Renal pelvis (tissue), 4 donors: ENCODE results near the gene SMARCAD1. TPM values are rescaled to one million over a fixed set of nuclear protein-coding genes. Genes with fewer than 3 reads are reported as not detected.

Experiments
- DNase-seq: peaks from one replicate; pipeline ENCODE4 v3.0.0-alpha.2; 2013
- polyA plus RNA-seq, 3 donors: library from polyadenylated mRNA; unstranded; fragments of 120-200 nt; gene quantifications; one replicate each; pipeline ENCODE4 v1.2.1, GENCODE V29; 2013; ENCODE audit not compliant: insufficient read length in 3 of 3

SMARCAD1 gene
- polyA plus RNA-seq, 3 donors = 52.8 to 62.3 (median 57.6) TPM

DNA sequence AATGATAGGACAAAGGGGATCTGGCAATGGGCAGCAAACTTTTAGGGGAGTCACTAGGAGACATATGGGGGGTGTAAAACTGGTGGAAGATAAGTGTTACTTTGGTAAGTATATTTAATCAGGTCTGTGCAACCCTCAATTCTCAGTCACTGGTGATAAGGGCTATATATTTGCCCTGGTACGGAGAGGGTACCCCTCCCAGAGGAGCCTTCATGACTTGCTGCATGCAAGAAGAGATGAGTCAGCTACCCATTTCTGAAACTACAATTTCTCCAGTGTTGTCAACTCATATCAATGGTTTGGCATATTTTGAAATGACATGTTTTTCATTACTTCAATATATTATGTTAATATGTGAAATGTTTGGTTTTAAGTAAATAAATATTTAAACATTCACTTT is 14.3 kb downstream of the SMARCAD1 start:
- DNase-seq = no peak

GRCh38 chr4:94225449-94225848 is 17.8 kb downstream of the SMARCAD1 start:
- DNase-seq = no peak

DNA sequence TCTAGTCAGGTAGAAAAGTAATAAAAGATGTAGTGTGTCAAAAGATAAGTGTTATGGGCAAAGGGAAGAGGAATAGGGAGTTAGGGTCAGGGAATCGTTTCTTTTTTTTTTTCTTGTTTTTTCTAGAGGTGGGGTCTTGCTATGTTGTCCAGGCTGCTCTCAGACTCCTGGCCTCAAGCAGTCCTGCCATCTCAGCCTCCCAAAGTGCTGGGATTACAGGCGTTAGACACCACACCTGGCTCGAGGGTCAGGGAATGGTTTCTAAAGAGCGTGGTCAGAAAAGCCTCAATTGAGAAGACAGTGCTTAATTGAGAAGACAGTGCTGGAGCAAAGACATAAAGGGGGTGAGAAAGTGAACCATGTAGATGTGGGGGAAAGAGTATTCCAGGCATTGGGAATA is 19.1 kb downstream of the SMARCAD1 start:
- no peak for DNase-seq

GRCh38 chr4:94228493-94229216 is 21.0 kb downstream of the SMARCAD1 start:
- DNase-seq = no peak

- no peak for DNase-seq
These were observed 24.9 kb downstream of the SMARCAD1 start for GRCh38 chr4:94232519-94232918.

- DNase-seq = no peak
These were observed 28.2 kb downstream of the SMARCAD1 start for GRCh38 chr4:94235825-94236224.

DNA sequence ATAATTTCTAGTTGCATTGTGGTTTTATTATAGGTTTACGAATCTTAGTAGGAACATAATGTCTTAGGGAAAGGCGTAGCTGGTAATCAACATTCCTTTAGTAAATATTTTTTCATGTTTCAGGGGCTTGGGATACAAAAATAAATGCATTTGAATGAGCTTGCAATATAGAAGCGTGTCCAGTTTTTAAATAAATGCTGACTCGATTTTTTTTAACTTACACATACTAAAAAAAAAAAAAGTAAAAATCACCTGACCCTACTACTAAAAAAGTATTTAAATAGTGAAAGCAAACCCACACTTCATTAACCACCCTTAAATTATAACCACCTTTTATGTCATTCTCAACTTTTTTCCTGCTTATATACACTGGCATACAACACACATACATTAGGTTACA is 29.6 kb downstream of the SMARCAD1 start:
- no peak for DNase-seq

GRCh38 chr4:94238160-94238559 is 30.5 kb downstream of the SMARCAD1 start:
- no peak for DNase-seq

GRCh38 chr4:94240384-94240783 is 32.7 kb downstream of the SMARCAD1 start:
- no peak for DNase-seq

GRCh38 chr4:94244087-94244828 is 36.6 kb downstream of the SMARCAD1 start:
- no peak for DNase-seq

GRCh38 chr4:94244829-94245185 is 37.1 kb downstream of the SMARCAD1 start:
- DNase-seq = no peak

GRCh38 chr4:94251094-94251493 is 43.4 kb downstream of the SMARCAD1 start:
- no peak for DNase-seq

- no peak for DNase-seq
These were observed 45.4 kb downstream of the SMARCAD1 start for GRCh38 chr4:94253036-94253435.

DNA sequence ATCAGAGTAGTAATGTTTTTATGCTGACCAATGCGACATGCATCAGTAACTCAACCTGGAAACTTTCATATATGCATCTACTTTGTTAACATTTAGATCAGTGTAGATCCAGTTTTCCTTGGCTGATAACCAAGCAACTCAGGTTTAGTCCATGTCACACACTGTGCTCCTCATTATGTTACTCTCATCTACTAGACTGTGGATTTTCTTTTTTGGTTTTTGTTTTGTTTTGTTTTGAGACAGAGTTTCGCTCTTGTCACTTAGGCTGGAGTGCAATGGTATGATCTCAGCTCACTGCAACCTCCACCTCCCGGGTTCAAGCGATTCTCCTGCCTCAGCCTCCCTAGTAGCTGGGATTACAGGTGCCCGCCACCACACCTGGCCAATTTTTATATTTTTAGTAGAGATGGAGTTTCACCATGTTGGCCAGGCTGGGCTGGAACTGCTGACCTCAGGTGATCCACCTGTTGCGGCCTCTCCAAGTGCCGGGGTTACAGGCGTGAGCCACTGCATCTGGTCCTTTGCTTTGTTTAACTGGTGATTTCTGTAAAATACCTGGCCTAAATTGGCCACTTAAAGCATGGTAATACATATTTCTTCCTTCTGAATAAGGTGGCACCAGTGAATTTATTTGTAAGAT is 48.6 kb downstream of the SMARCAD1 start:
- no peak for DNase-seq

DNA sequence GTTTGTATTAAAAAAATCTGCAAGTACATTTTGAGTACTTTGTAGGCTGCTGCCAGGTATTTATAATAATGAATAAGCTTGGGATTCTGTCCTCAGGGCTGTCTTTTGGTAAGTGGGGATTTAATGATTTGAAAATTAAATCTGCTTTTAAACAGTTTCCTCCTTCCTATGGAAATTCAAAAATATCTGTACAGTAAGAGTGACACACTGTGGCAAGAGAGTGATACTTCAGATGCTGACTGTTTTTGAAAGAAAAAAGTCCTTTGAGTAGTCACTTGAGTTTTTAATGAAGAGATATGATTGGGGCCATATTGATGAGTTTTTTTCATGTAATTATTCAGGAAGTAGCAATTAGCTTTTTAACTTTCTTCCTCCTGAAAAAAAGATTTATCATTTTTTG is 49.2 kb downstream of the SMARCAD1 start:
- DNase-seq = no peak

DNA sequence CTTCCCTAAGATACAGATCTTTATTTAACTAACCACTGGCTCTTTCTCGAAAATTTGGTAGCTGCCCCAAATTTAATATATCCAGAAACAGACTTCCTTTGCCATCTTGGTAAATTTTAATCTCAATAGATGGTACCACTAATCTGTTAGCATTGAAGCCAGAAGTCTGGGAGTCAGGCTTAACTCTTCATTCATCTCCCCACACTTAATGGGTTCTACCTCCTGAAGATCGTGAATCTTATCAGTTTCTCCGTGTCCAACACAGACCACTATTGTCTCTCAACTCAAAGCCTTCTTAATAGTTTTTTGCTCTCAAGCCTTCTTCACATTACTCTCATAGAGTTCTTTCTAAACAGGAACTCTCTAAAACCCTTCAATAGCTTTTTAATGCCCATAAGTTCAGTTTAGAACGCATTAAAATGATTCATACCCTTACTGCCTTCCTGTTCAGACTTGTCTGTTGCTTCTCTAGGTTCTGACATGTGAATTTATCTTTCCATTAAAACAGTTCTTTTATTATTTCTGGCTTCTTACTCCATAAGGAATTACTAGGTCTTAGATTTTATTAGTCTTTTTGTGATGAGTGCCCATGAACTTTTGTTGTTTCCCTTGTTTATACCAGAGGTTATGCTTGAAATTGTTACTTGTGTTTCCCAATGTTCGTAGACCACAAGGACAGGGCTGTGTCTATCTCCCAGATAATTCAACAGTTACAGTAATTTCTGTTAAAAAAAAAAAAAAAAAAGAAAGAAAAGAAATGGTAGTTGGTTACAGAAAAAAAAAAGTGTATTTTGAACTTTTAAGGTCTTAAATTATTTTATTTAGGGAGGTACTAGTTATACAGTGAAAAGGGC is 54.7 kb downstream of the SMARCAD1 start:
- DNase-seq = no peak

GRCh38 chr4:94267037-94267436 is 59.4 kb downstream of the SMARCAD1 start:
- DNase-seq = no peak

DNA sequence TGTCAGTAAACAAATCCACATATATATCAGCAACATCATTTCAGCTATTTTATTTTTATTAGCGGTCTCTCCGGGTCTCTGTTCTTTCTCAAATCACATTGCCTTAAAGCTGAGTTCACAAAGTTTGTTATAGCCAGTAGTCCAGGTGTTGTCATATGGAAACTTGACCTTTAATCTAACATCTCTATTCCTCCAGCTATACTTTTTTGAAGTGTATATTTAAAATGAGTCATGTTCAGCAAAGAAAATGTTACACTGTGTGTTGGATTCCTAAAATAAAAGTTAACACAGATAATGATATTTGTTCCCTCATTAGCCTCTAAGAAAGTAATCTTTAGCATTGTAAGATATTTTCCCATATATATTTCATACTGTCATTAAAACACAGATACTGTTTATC is 63.6 kb downstream of the SMARCAD1 start:
- no peak for DNase-seq

DNA sequence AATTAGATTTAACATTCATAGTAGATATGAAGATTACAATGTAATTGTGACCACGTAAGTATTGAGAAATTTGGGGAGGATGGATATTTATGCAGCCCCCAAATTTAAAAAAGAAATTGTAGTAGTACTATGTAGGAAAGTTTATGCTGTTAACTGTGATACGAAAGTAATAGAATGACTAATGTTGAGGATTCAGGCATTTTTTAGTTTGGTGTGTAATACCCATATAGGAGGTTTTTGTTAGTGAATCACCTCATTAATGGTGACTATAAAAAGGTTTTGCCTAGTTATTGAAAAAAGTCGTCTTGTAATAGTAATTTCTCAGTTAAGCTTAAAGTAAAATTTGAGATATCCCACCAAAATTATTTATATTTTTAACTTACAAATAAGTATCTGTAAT is 67.2 kb downstream of the SMARCAD1 start:
- no peak for DNase-seq

DNA sequence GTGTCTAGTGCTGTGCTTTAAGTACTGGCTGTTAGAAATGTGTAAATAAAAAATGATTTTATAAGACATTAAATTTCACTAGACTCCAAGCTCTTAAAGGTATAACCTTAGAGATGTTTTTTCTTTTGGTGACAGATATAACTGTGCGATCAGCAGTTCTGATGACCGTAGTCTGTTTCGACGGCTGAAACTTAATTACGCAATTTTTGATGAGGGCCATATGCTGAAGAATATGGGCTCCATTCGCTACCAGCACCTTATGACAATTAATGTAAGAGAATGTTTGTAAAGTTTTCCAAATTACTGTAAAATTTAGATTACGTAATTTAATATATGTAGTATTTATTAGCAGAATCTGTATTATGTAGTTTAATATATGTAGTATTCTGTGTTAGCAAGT is 68.5 kb downstream of the SMARCAD1 start:
- DNase-seq = no peak

DNA sequence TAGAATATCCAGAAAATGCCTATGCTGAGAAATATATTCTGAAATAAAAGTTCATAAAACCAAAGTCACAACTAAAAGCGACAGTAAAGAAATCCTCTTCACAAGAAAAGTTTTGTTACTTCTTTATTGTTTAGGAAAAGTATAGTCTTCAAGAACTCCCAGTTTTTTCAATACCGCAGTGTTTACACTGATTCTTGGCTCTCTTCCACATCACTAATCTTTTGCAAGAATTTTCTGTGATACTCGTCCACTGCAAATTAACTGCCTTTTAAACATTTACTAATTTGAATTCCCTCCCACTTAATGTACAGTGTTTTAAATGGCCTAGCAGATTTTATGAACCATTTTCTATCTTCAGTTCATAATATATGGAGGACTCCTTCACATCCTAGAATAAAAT is 69.9 kb downstream of the SMARCAD1 start:
- no peak for DNase-seq

DNA sequence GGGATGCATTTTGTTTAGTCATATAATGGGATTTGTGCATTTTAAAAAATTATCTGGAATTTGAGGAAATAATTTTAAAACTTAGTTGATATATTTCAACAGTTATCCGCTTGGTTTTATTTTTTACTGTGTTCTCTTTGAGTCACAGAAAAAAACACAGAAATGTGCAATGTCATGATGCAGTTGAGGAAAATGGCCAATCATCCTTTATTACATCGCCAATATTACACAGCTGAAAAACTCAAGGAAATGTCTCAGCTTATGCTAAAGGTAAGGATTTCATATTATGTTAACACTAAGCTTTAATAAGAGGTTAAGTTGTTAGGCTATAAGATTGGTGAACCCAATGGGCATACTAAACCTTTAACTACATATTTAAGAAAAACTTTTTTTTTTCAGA is 71.1 kb downstream of the SMARCAD1 start:
- no peak for DNase-seq
